ENCODE measurements around the gene SLC1A7.

DNA sequence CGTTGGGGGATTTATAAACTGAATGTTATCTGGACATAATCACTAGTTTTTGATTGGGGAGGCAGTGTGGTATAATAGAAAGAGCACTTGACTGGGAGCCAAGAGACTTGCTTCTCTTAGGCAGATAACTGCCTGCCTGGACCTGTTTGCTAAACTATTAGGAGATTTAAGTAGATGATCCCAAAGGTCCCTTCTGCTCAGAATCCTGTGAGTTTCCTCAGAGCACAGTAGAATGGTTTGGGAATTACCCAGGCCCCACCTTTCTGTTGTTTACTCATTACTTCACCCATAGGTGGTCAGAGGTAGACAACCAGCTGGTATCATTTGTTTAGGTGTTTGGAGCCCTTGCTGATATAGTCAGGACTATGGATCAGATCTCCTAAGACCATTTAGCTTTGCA, 90.8 kb downstream of the SLC1A7 start:
- TF ChIP-seq, protein P1, sequence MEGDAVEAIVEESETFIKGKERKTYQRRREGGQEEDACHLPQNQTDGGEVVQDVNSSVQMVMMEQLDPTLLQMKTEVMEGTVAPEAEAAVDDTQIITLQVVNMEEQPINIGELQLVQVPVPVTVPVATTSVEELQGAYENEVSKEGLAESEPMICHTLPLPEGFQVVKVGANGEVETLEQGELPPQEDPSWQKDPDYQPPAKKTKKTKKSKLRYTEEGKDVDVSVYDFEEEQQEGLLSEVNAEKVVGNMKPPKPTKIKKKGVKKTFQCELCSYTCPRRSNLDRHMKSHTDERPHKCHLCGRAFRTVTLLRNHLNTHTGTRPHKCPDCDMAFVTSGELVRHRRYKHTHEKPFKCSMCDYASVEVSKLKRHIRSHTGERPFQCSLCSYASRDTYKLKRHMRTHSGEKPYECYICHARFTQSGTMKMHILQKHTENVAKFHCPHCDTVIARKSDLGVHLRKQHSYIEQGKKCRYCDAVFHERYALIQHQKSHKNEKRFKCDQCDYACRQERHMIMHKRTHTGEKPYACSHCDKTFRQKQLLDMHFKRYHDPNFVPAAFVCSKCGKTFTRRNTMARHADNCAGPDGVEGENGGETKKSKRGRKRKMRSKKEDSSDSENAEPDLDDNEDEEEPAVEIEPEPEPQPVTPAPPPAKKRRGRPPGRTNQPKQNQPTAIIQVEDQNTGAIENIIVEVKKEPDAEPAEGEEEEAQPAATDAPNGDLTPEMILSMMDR (IDR thresholded peaks at IDR 0.05), result no peak
- TF ChIP-seq EZH2 (IDR thresholded peaks at IDR 0.05; ENCODE audit: borderline replicate concordance, insufficient read depth, low read depth, low read length, poor library complexity, severe bottlenecking), result no peak
